Kidney (tissue), 14 donors: ENCODE measurements around the gene CUX1. TPM values are rescaled to one million over a fixed set of nuclear protein-coding genes. Genes with fewer than 3 reads are reported as not detected.
"Not testable (repeated sequence)": the region's sequence is repeated elsewhere in the genome, so short reads cannot be mapped to it uniquely, and the experiment has no call there.

Source experiments
- DNase-seq, 5 donors: peaks; one replicate each; pipeline ENCODE4 v3.0.0-alpha.2; 2013 to 2020
- FAIRE-seq: peaks from 2 replicates; lab custom pipeline; 2012; peaks lifted over from hg19 to GRCh38; lab: Jason Lieb, UNC
- H3K27ac ChIP-seq, 2 donors: one replicate each; pipeline ENCODE4 v1.7.0; 2013; ENCODE audit warnings: low read depth in 2 of 2, low read length in 2 of 2, inconsistent platforms in 1 of 2
- H3K27me3 ChIP-seq: one replicate; pipeline ENCODE4 v1.7.1; 2013; ENCODE audit warnings: low read length, inconsistent platforms; ENCODE audit not compliant: control insufficient read depth, insufficient read depth
- H3K36me3 ChIP-seq, 3 donors: one replicate each; pipeline versions ENCODE4 v1.7.0 to v1.7.1; 2013; ENCODE audit warnings: low read length in 3 of 3, control low read depth in 1 of 3, inconsistent platforms in 1 of 3; ENCODE audit not compliant: insufficient read depth in 3 of 3, control insufficient read depth in 2 of 3
- H3K4me1 ChIP-seq, 3 donors: one replicate each; pipeline versions ENCODE4 v1.7.0 to v1.7.1; 2013; ENCODE audit warnings: low read length in 3 of 3, inconsistent platforms in 1 of 3, low read depth in 1 of 3; ENCODE audit not compliant: control insufficient read depth in 2 of 3, insufficient read depth in 2 of 3
- H3K4me3 ChIP-seq, 3 donors: one replicate each; pipeline versions ENCODE4 v1.7.0 to v1.8.1; 2013; ENCODE audit warnings: low read length in 3 of 3, control low read depth in 1 of 3, inconsistent platforms in 1 of 3
- H3K9ac ChIP-seq, 3 donors: one replicate each; pipeline versions ENCODE4 v1.7.0 to v1.7.1; 2013; ENCODE audit warnings: low read length in 3 of 3, control low read depth in 1 of 3, inconsistent platforms in 1 of 3
- H3K9me3 ChIP-seq, 3 donors: one replicate each; pipeline versions ENCODE4 v1.7.0 to v1.7.1; 2013; ENCODE audit warnings: low read length in 3 of 3, control low read depth in 1 of 3, inconsistent platforms in 1 of 3; ENCODE audit not compliant: control insufficient read depth in 2 of 3, insufficient read depth in 1 of 3
- CTCF ChIP-seq: IDR thresholded peaks from 3 replicates; pipeline ENCODE4 v1.5.1; 2012; ENCODE audit warnings: mild to moderate bottlenecking, moderate library complexity, borderline replicate concordance; ENCODE audit not compliant: insufficient read depth; ENCODE audit errors: extremely low read depth
- intact Hi-C: fragments of 100-400 bp; cut with DNase I; formaldehyde crosslinking; loops from one replicate; pipeline ENCODE4 v1.11.1; 2022
- polyA plus RNA-seq: library from polyadenylated mRNA; stranded (reverse); fragments of 350-450 nt; fragmentation: Illumina TruSeq; extraction: RNeasy Lipid Tissue Mini Kit (QIAGEN cat#74804); gene quantifications from one replicate; pipeline ENCODE4 v1.2.3, GENCODE V29; 2014; ENCODE audit warnings: low read depth, low replicate concordance; ENCODE audit not compliant: insufficient read depth
- total RNA-seq: library from RNA; stranded (reverse); fragmentation: NEBNext Ultra II Directional; extraction: Animal tissue kit (Norgen Biotek cat#: 25700); gene quantifications from one replicate; pipeline ENCODE4 v1.2.1, GENCODE V29; 2021
- donor health status: control.
- donor health status: control.
- donor health status: control.
- donor health status: control.
- donor health status: control.
- donor health status: DM: yes; HTN: yes; CAD: no.
- donor health status: Normal renal cell carcinoma (clear cell type).

CUX1 gene
- total and polyA plus RNA-seq, 2 donors from 2014 or later = 71.4 to 126 TPM

DNA sequence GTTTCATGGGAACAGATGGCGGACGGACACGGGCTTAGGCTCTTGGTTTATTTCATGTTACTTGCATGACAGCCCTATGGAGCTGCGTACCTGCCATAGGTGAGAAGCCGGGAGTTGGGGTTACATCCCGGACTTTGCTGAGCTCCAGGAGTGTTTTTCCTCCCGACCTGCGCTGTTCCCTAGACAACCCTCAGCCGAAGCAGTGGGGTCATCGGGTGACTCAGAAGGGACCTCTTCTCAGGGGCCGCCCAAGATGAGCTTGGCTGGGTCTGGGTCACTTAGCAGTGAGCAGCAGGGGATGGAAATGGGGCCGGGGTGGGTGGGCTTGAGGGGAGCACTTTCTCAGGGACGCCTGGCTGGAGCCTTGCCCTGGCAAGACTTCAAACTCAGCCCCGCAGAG is 11.9 kb downstream of the CUX1 start:
- no peaks in the 10 kb centered on the region for H3K27me3 ChIP-seq
- H3K4me1 ChIP-seq = peaks cover 0 to 5% (median 4%) of the 10 kb centered on the region in 3 donors
- no peak overlapping the region for H3K4me3 ChIP-seq
- DNase-seq (no peak), FAIRE-seq (no peak)
- no peak overlapping the region for H3K9ac ChIP-seq
- no peaks in the 10 kb centered on the region for H3K36me3 ChIP-seq
- intact Hi-C loops = no loop called here
- H3K9me3 ChIP-seq = no peaks in the 10 kb centered on the region
- H3K27ac ChIP-seq = no peak overlapping the region
- TF ChIP-seq CTCF = no peak

GRCh38 chr7:101829821-101830220 is 12.4 kb downstream of the CUX1 start:
- Histone ChIP-seq H3K9me3 (no peaks in the 10 kb centered on the region), H3K36me3 (no peaks in the 10 kb centered on the region), H3K4me3 (no peak overlapping the region), H3K4me1 (peaks cover 0 to 5% (median 4%) of the 10 kb centered on the region in 3 donors), H3K27ac (no peak overlapping the region), H3K9ac (no peak overlapping the region), H3K27me3 (no peaks in the 10 kb centered on the region)
- no peak for FAIRE-seq
- DNase-seq = no peak
- TF ChIP-seq CTCF = no peak
- intact Hi-C loops = no loop called here

DNA sequence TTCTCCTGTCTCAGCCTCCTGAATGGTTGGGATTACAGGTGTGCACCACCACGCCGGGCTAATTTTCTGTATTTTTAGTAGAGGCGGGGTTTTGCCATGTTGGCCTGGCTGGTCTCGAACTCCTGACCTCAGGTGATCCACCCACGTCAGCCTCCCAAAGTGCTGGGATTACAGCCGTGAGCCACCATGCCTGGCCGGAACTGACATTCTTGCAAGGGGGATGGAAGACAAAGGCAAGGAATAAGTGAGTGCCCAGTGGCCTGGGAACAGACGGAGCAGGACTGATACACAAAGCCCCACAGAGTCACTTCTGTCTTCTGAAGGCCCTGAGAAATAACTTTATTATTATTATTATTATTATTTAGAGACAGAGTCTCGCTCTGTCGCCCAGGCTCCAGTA is 14.0 kb downstream of the CUX1 start:
- H3K9me3 ChIP-seq, H3K9ac ChIP-seq, FAIRE-seq, H3K27me3 ChIP-seq, H3K27ac ChIP-seq, intact Hi-C loops, H3K4me3 ChIP-seq, H3K36me3 ChIP-seq, H3K4me1 ChIP-seq: not testable (repeated sequence)
- peak in 1 of 5 donors; percentile 13 for DNase-seq

GRCh38 chr7:101832205-101832631 is 14.8 kb downstream of the CUX1 start:
- TF ChIP-seq CTCF = no peak
- no peak for FAIRE-seq
- H3K4me1 ChIP-seq = no peaks in the 10 kb centered on the region
- H3K4me3 ChIP-seq = no peak overlapping the region
- no peak overlapping the region for H3K9ac ChIP-seq
- H3K9me3 ChIP-seq = peaks cover 0 to 2% (median 0%) of the 10 kb centered on the region in 3 donors
- intact Hi-C loops = no loop called here
- no peak overlapping the region for H3K27ac ChIP-seq
- no peaks in the 10 kb centered on the region for H3K36me3 ChIP-seq
- H3K27me3 ChIP-seq = no peaks in the 10 kb centered on the region
- peak in 1 of 5 donors; percentile 52 for DNase-seq
